Left lung (tissue), 10 donors: ENCODE data around the gene LKAAEAR1. TPM values are rescaled to one million over a fixed set of nuclear protein-coding genes. Genes with fewer than 3 reads are reported as not detected.

Experiments used
- ATAC-seq: fragments of 200-7000 bp; cut with Tn5 transposase; one replicate; pipeline ENCODE4 v1.9.1; 2020; ENCODE audit warnings: moderate library complexity
- DNase-seq, 4 donors: peaks; one replicate each; pipeline ENCODE4 v3.0.0-alpha.2; 2013 to 2020
- H3K27ac ChIP-seq, 2 donors: fragments of 200-600 bp; sonication (generic) in 1 of 2; one replicate each; pipeline versions ENCODE4 v1.5.0 to v1.8.0; 2020 to 2021
- H3K27me3 ChIP-seq, 2 donors: fragments of 200-600 bp; sonication (generic) in 1 of 2; one replicate each; pipeline versions ENCODE4 v1.5.0 to v1.8.0; 2020 to 2021
- H3K36me3 ChIP-seq, 2 donors: fragments of 200-600 bp; sonication (generic) in 1 of 2; one replicate each; pipeline versions ENCODE4 v1.5.0 to v1.8.0; 2020 to 2021
- H3K4me1 ChIP-seq, 2 donors: fragments of 200-600 bp; one replicate each; pipeline ENCODE4 v1.8.0; 2021
- H3K4me3 ChIP-seq, 2 donors: fragments of 200-600 bp; sonication (generic) in 1 of 2; one replicate each; pipeline versions ENCODE4 v1.5.0 to v1.8.0; 2020 to 2021; ENCODE audit warnings: mild to moderate bottlenecking in 1 of 2
- H3K9me3 ChIP-seq, 2 donors: fragments of 200-600 bp; sonication (generic) in 1 of 2; one replicate each; pipeline versions ENCODE4 v1.5.0 to v1.8.0; 2020 to 2021
- intact Hi-C, 2 donors: fragments of 100-400 bp; cut with DNase I; formaldehyde crosslinking; loops; one replicate each; pipeline versions ENCODE4 v1.11.2 to v1.14.2; 2022
- polyA plus RNA-seq, 6 donors: library from polyadenylated mRNA; unstranded; fragments of 120-200 nt; gene quantifications; one replicate each; pipeline ENCODE4 v1.2.1, GENCODE V29; 2013; ENCODE audit not compliant: insufficient read length in 6 of 6
- total RNA-seq, 2 donors: library from RNA; stranded (reverse); fragmentation: NEBNext Ultra II Directional; extraction: Animal tissue kit (Norgen Biotek cat#: 25700); gene quantifications; one replicate each; pipeline ENCODE4 v1.2.1, GENCODE V29; 2021
- TF ChIP-seq, protein P1 (sequence below), 2 donors: fragments of 200-600 bp; sonication (generic) in 1 of 2; IDR thresholded peaks; one replicate each; pipeline versions ENCODE4 v1.5.0 to v1.8.0; 2021; ENCODE audit warnings: antibody characterized with exemption in 2 of 2
- donor health status: DM: no; HTN: yes; CAD: no.
- donor health status: DM: no; HTN: no; CAD: no.

Gene LKAAEAR1
- total and polyA plus RNA-seq, 8 donors: 0.38 to 0.70 (median 0.45) TPM; not detected in 1

DNA sequence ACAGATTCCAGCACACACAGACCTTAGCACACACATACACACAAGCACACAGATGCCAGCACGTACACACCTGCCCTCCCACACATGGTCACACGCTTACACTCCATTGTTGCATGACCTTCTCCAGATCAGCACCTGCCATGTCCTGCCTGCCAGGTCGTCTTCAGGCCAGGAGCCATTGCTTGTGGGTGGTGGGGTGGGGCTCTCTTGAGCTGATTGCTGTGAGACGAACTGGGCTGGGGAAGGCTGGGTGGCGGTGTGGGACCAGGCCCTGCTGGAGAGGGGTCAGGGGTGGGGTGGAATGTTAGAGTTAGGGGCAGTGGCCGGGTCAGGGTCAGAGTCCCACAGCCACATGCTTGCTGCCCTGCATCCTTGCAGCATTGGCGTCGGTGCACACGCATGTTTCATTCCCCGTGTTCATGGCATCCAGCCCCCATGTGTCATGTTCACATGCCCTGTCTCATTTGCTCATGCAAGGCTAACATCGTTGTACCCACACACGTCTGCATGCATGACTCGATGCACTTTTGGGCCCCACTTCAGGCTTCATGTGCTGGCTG is 29.7 kb upstream of the LKAAEAR1 start:
- TF ChIP-seq, protein P1, sequence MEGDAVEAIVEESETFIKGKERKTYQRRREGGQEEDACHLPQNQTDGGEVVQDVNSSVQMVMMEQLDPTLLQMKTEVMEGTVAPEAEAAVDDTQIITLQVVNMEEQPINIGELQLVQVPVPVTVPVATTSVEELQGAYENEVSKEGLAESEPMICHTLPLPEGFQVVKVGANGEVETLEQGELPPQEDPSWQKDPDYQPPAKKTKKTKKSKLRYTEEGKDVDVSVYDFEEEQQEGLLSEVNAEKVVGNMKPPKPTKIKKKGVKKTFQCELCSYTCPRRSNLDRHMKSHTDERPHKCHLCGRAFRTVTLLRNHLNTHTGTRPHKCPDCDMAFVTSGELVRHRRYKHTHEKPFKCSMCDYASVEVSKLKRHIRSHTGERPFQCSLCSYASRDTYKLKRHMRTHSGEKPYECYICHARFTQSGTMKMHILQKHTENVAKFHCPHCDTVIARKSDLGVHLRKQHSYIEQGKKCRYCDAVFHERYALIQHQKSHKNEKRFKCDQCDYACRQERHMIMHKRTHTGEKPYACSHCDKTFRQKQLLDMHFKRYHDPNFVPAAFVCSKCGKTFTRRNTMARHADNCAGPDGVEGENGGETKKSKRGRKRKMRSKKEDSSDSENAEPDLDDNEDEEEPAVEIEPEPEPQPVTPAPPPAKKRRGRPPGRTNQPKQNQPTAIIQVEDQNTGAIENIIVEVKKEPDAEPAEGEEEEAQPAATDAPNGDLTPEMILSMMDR (IDR thresholded peaks at IDR 0.05): no peak
- Histone ChIP-seq H3K27ac (no peak overlapping the region), H3K36me3 (no peaks in the 10 kb centered on the region), H3K4me1 (no peaks in the 10 kb centered on the region), H3K4me3 (no peak overlapping the region), H3K9me3 (no peaks in the 10 kb centered on the region), H3K27me3 (no peaks in the 10 kb centered on the region)
- intact Hi-C loops: no loop called here
- no peak for ATAC-seq
- peak in 2 of 4 donors; percentile 21 to 48 for DNase-seq

DNA sequence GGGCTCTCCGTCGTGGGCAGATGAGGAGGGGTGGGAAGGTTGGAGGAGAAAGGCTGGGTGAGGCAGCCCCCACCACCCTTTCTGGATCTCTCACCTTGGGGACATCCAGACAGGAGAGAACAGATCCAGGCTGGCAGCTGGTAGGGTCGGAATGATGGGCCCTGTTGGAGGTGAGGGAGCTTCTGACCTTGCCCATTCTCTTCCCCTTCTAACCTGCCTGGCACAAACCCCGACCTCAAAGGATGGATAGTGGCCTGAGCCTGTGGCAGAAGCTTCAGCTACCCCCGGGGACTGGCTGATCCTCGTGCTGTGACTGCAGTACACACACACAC is 29.2 kb upstream of the LKAAEAR1 start:
- no peaks in the 10 kb centered on the region for H3K36me3 ChIP-seq
- intact Hi-C loops: no loop called here
- TF ChIP-seq, protein P1 (IDR thresholded peaks at IDR 0.05): no peak
- ATAC-seq: no peak
- no peaks in the 10 kb centered on the region for H3K9me3 ChIP-seq
- DNase-seq: peak in 1 of 4 donors; percentile 19
- H3K4me1 ChIP-seq: no peaks in the 10 kb centered on the region
- no peak overlapping the region for H3K4me3 ChIP-seq
- peaks cover 0 to 1% of the 10 kb centered on the region in 2 donors for H3K27me3 ChIP-seq
- H3K27ac ChIP-seq: no peak overlapping the region

DNA sequence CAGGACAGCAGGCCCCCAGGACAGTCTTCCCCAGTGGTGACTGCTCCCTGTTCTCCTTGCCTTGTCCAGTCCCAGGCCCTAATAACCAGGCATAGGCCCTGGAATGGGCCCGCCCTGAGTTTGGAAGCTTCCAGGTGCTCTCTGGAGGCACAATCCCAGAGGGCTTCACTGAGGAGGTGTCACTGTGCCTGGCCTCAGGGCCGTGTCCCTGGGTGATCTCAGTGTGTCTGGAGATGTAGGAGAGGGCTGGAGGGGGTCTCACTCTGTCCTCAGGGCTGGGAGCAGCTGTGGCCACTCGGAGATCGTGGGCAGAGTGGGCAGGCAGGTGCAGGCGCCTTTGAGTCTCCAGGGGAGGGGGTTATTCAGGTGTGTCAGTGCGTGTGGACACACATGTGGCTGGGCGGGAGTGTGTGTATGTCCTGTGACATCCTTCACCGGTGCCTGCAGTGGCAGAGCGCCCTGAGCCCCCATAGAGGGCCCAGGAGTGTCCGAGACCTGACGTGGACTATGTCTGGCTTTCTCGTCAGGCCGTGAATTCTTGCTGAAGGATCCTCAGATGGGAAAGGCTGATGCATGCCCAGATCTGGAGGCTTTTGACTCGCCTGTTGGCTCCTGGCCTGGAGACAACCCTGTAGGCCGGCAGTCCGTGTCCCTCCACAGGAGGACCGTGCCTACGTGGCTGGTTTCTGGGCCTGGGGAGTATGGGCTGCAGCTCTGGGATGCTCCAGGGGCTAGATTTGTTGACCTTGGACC is 28.7 kb upstream of the LKAAEAR1 start:
- Histone ChIP-seq H3K27me3 (peaks cover 0 to 7% of the 10 kb centered on the region in 2 donors), H3K9me3 (no peaks in the 10 kb centered on the region)

DNA sequence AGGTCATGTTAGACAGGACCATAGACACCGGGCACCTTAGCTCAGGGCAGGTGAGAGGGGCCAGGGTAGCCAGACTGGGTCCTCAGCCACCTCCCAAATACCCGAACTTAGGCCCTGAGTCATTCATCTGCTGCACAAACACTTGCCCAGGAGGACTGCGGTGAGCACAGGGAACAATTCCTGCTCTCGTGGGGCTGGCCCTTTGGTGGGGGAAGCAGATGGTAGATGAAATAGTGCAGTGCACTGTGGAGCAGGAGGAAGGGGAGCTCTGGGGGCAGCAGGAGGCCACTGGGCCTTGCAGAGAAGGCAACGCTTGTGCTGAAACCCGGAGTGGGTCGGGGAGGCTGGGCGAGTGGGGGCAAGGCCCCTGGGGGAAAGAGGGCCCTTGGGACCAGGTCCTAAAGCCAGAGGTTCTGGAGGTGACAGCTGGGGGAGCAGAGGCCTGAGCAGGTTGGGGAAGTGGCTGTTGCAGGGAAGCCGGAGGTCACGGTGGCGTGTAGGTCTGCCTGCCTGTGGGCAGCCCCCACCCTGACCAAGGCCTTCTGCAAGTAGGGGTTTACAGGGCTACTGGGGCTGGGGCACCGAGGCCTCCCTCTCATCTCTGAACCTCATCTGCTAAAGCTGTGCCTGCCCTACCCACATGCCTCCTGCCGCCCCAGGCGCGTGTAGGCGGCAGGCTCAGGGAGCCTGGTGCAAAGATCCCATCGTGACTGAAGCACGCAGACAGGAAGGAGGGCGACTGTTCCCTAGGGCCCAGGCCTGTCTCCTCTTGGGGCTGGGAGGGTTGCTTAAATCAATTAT is 27.8 kb upstream of the LKAAEAR1 start:
- H3K27ac ChIP-seq: no peak overlapping the region
- H3K9me3 ChIP-seq: no peaks in the 10 kb centered on the region
- intact Hi-C loops: no loop called here
- TF ChIP-seq, protein P1 (IDR thresholded peaks at IDR 0.05): no peak
- DNase-seq: peak in 2 of 4 donors; percentile 19 to 39
- H3K4me3 ChIP-seq: no peak overlapping the region
- H3K4me1 ChIP-seq: no peaks in the 10 kb centered on the region
- no peaks in the 10 kb centered on the region for H3K36me3 ChIP-seq
- no peak for ATAC-seq
- H3K27me3 ChIP-seq: peaks cover 0 to 14% of the 10 kb centered on the region in 2 donors

More for the DNA sequence above, 28.7 kb upstream of the LKAAEAR1 start:
- no peak overlapping the region for H3K4me3 ChIP-seq
- no peak overlapping the region for H3K27ac ChIP-seq
- ATAC-seq (no peak), DNase-seq (peak in 2 of 4 donors; percentile 15 to 58)
- H3K4me1 ChIP-seq: no peaks in the 10 kb centered on the region
- intact Hi-C loops: no loop called here
- no peaks in the 10 kb centered on the region for H3K36me3 ChIP-seq
- TF ChIP-seq, protein P1 (IDR thresholded peaks at IDR 0.05): no peak
